Esophagus muscularis mucosa (tissue), 4 donors: Measurements from ENCODE around the gene CRLF2.

ENCODE experiments used
- EP300 ChIP-seq: sonication (generic); formaldehyde crosslinking; IDR thresholded peaks from one replicate; pipeline ENCODE4 v1.6.1; 2017; ENCODE audit warnings: antibody characterized with exemption
- POLR2A ChIP-seq: fragments of 450-650 bp; IDR thresholded peaks from one replicate; pipeline ENCODE4 v1.6.1; 2017; ENCODE audit warnings: antibody characterized with exemption, moderate library complexity, mild to moderate bottlenecking, low read depth
- POLR2AphosphoS5 ChIP-seq, 2 donors: sonication (generic); formaldehyde crosslinking; IDR thresholded peaks; one replicate each; pipeline ENCODE4 v1.6.1; 2017; ENCODE audit warnings: antibody characterized with exemption in 2 of 2
- TF ChIP-seq, protein P1 (sequence below), 3 experiments: fragments of 200-600 bp in 2 of 3; fragments of 450-650 bp in 1 of 3; sonication (generic) in 2 of 3; IDR thresholded peaks; one replicate each; pipeline ENCODE4 v1.5.1; 2017 to 2019; ENCODE audit warnings: antibody characterized with exemption in 3 of 3, mild to moderate bottlenecking in 2 of 3, moderate library complexity in 1 of 3

DNA sequence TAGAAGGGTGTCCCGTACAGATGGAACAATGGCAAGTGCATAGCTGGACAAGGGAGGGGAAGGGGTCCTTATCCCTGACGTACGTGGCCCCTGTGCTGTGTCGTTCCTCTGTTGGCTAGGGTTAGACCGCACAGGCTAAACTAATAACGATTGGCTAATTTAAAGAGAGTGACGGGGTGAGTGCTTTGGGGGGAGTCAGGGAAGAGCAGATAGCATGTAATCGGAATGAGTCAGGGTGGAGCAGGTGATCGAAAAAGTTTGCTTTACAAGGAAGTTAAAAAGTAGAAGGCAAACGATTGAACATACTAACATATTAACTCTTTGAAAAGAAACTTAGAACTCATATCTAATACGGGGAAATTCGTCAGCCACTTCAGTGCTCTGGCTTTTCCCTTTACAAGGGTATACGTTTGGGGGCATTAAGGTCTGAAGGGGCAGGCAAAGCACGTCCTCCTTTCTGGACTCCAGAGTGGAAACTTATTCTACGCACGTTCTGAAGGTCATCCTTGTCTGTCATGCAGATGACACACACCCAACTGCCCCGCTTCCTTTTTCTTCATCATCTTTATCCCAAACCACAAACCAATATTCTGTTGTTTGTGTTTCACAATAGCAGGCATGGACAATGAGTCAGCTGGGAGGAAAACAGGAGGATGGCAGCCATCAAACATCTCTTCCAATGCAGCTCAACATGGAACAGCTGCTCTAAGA is 10.2 kb upstream of the CRLF2 start:
- TF ChIP-seq, protein P1, sequence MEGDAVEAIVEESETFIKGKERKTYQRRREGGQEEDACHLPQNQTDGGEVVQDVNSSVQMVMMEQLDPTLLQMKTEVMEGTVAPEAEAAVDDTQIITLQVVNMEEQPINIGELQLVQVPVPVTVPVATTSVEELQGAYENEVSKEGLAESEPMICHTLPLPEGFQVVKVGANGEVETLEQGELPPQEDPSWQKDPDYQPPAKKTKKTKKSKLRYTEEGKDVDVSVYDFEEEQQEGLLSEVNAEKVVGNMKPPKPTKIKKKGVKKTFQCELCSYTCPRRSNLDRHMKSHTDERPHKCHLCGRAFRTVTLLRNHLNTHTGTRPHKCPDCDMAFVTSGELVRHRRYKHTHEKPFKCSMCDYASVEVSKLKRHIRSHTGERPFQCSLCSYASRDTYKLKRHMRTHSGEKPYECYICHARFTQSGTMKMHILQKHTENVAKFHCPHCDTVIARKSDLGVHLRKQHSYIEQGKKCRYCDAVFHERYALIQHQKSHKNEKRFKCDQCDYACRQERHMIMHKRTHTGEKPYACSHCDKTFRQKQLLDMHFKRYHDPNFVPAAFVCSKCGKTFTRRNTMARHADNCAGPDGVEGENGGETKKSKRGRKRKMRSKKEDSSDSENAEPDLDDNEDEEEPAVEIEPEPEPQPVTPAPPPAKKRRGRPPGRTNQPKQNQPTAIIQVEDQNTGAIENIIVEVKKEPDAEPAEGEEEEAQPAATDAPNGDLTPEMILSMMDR (IDR thresholded peaks at IDR 0.05) = no peak
- TF ChIP-seq POLR2A = no peak
- no peak for TF ChIP-seq EP300
- TF ChIP-seq POLR2AphosphoS5 (IDR thresholded peaks at IDR 0.05) = no peak
